Measurements from ENCODE around the gene EXOC2.

The EXOC2 gene

GRCh38 chr6:501891-502601, 190.9 kb downstream of the EXOC2 start:
- H3K27ac ChIP-seq (ENCODE audit: poor library complexity, severe bottlenecking): no peak overlapping the region
- DNase-seq (ENCODE audit: low spot score) (no peak), ATAC-seq (ENCODE audit: low read depth) (no peak)
- H3K4me3 ChIP-seq (ENCODE audit: severe bottlenecking): no peak overlapping the region
- H3K27me3 ChIP-seq (ENCODE audit: insufficient read depth, poor library complexity, severe bottlenecking): no peaks in the 10 kb centered on the region
- H3K9me3 ChIP-seq (ENCODE audit: severe bottlenecking): no peaks in the 10 kb centered on the region
- peaks cover 7% of the 10 kb centered on the region; the same call in 1 of the 2 replicates for H3K36me3 ChIP-seq (ENCODE audit: low read depth)
- H3K4me1 ChIP-seq (ENCODE audit: insufficient read depth, poor library complexity, severe bottlenecking): no peaks in the 10 kb centered on the region
- no peak for TF ChIP-seq CTCF (IDR thresholded peaks at IDR 0.05; ENCODE audit: poor library complexity, severe bottlenecking)

DNA sequence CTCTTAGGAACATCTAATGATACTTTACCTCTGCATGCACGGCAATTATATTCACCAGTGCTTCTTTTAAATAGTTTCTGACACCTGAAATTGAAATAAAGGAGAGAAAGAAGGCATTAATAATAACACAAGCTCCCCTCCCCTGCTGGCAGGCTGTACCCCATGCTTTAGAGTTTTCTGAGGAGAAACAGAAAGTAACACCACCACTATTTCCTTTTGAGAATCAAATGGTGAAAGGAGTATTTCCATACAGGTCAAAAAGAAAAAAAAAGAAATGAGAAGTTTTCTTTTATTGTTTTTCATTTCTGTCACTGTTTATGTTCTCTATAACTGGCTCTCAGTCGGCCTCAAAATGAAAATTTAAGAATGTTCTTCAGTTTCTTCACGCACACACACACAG, 193.3 kb downstream of the EXOC2 start:
- Histone ChIP-seq H3K9me3 (ENCODE audit: severe bottlenecking) (no peaks in the 10 kb centered on the region), H3K4me3 (ENCODE audit: severe bottlenecking) (no peak overlapping the region), H3K36me3 (ENCODE audit: low read depth) (peaks cover 18% of the 10 kb centered on the region; the same call in 1 of the 2 replicates), H3K4me1 (ENCODE audit: insufficient read depth, poor library complexity, severe bottlenecking) (no peaks in the 10 kb centered on the region), H3K27ac (ENCODE audit: poor library complexity, severe bottlenecking) (no peak overlapping the region), H3K27me3 (ENCODE audit: insufficient read depth, poor library complexity, severe bottlenecking) (no peaks in the 10 kb centered on the region)
- TF ChIP-seq CTCF (IDR thresholded peaks at IDR 0.05; ENCODE audit: poor library complexity, severe bottlenecking): no peak
- DNase-seq (ENCODE audit: low spot score) (no peak), ATAC-seq (ENCODE audit: low read depth) (no peak)

DNA sequence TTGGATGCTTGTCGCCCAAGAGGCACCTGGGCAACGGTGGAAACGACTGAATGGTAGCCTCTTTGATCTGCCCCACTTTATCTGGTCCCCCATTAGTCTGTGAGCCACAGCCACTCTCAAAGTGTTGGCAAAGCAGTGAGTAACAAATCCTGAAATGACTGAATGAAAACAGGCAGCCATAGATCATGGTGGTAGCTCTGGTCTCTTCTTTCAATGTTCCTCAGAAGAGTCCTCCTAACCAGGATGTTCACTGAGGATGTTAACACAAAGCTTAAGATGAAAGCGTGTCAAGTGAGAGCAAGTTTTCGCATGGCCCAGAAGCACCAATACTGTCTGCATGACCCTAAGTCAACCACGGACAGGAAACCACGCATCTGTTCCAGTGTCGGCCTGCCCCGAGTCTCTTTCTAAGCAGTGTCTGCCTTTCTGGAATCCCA, 194.1 kb downstream of the EXOC2 start:
- no peak overlapping the region for H3K27ac ChIP-seq (ENCODE audit: poor library complexity, severe bottlenecking)
- no peak for TF ChIP-seq CTCF (IDR thresholded peaks at IDR 0.05; ENCODE audit: poor library complexity, severe bottlenecking)
- no peak overlapping the region for H3K4me3 ChIP-seq (ENCODE audit: severe bottlenecking)
- no peaks in the 10 kb centered on the region for H3K4me1 ChIP-seq (ENCODE audit: insufficient read depth, poor library complexity, severe bottlenecking)
- H3K9me3 ChIP-seq (ENCODE audit: severe bottlenecking): no peaks in the 10 kb centered on the region
- ATAC-seq (ENCODE audit: low read depth) (no peak), DNase-seq (ENCODE audit: low spot score) (no peak)
- H3K27me3 ChIP-seq (ENCODE audit: insufficient read depth, poor library complexity, severe bottlenecking): no peaks in the 10 kb centered on the region
- peaks cover 18% of the 10 kb centered on the region; the same call in 1 of the 2 replicates for H3K36me3 ChIP-seq (ENCODE audit: low read depth)

DNA sequence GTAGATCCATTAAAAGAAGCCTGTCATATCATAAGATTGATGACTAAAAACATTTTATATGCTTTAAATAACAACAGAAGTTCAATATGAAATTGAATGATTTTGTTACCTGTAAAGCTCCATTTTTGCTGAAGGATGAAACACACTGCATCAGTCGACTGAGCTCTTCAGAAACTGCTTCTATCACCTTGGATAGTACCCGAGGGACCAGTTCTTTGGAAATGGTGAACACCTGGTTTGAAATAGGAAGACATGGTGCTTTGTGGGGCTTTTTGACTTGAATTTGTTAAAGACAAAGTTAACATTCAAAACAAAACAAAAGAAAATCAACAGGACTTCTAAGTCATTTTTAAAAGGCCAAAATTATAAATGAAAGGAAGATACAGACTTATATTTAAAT, 195.7 kb downstream of the EXOC2 start:
- Histone ChIP-seq H3K36me3 (ENCODE audit: low read depth) (peaks cover 18% of the 10 kb centered on the region; the same call in 1 of the 2 replicates), H3K27me3 (ENCODE audit: insufficient read depth, poor library complexity, severe bottlenecking) (no peaks in the 10 kb centered on the region), H3K4me3 (ENCODE audit: severe bottlenecking) (no peak overlapping the region), H3K4me1 (ENCODE audit: insufficient read depth, poor library complexity, severe bottlenecking) (no peaks in the 10 kb centered on the region), H3K27ac (ENCODE audit: poor library complexity, severe bottlenecking) (no peak overlapping the region), H3K9me3 (ENCODE audit: severe bottlenecking) (no peaks in the 10 kb centered on the region)
- DNase-seq (ENCODE audit: low spot score): no peak
- TF ChIP-seq CTCF (IDR thresholded peaks at IDR 0.05; ENCODE audit: poor library complexity, severe bottlenecking): no peak
- ATAC-seq (ENCODE audit: low read depth): no peak

DNA sequence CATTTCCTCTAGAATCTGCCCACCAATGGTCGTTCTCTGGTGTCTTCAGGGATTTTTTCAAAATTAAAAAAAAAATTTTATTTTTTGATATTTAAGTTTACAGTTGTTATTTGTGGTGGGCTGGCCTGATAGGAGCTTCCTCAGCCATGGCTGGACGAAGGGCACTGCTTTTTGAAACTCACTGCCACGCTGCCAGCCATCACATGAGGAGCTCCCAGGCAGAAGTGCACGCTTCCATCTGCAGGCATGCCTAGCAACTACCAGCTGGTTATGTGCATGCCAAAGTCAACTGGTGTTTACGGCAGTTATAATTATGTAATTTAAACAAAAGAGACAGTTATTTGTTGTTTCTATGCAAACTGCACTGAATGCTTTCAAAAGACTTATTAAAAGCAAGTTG, 196.3 kb downstream of the EXOC2 start:
- TF ChIP-seq CTCF (IDR thresholded peaks at IDR 0.05; ENCODE audit: poor library complexity, severe bottlenecking): no peak
- Histone ChIP-seq H3K27me3 (ENCODE audit: insufficient read depth, poor library complexity, severe bottlenecking) (no peaks in the 10 kb centered on the region), H3K36me3 (ENCODE audit: low read depth) (peaks cover 23% of the 10 kb centered on the region; the same call in 1 of the 2 replicates), H3K4me3 (ENCODE audit: severe bottlenecking) (no peak overlapping the region), H3K9me3 (ENCODE audit: severe bottlenecking) (no peaks in the 10 kb centered on the region), H3K27ac (ENCODE audit: poor library complexity, severe bottlenecking) (no peak overlapping the region), H3K4me1 (ENCODE audit: insufficient read depth, poor library complexity, severe bottlenecking) (no peaks in the 10 kb centered on the region)
- ATAC-seq (ENCODE audit: low read depth) (no peak), DNase-seq (ENCODE audit: low spot score) (no peak)

Data from RWPE2 (cell line).